Fibroblast of skin of left quadriceps (primary cell): ENCODE results near the gene RRN3.
"Not testable (repeated sequence)": the region's sequence is repeated elsewhere in the genome, so short reads cannot be mapped to it uniquely, and the experiment has no call there.

Experiments used
- DNase-seq, 2 experiments: peaks; one replicate each; pipeline ENCODE4 v3.0.0-alpha.2; 2013; ENCODE audit warnings: low read depth in 2 of 2

The RRN3 gene

DNA sequence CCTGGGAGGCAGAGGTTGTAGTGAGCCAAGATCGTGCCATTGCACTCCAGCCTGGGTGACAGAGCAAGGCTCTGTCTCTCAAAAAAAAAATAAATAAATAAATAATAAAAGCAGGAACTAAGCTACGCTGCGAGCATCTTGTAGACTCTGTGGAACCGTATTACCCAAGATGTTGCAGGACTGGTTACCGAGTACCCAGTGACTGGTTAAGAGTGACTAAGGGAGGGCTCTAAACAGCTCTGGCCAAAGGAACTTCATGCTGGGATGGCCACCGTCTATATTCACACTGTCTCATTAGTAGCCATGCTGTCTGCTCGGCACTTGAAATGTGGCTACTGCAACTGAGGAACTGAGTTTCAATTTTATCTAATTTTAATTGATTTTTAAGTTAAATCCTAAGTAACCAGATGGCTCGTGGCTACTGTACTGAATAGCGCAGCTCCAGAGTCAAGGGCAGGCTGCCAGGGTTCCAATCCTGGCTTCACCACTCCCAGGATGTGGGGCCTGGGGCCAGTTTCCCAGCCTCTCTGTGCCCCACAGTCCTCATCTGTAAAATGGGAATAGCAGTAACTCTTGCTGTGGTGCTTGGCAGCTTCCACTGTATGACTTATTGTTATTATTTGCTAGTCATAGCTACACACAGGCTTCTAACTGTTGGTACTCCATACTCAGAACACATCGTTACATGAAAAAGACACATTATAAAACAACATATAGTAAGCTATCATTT, 41.2 kb downstream of the RRN3 start:
- no peak for DNase-seq

DNA sequence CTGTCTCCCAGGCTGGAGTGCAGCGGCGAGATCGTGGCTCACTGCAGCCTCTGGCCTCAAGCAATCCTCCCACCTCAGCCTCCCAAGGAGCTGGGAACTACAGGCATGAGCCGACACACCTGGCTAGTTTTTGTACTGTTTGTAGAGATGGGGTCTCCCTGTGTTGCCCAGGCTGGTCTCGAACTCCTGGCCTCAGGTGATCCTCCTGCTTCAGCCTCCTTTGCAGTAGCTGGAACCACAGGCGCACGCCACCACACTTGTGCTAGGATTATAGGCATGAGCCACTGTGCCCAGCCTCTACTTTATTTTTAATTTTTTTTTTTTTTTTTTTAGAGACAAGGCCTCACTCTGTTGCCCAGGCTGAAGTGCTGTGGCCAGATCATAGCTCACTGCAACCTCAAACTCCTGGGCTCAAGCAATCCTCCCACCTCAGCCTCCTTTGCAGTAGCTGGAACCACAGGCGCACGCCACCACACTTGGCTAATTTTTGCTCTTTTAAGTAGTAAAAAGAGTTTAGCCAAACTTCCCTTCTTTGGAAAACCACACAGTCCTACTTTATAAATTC, 42.6 kb downstream of the RRN3 start:
- no peak for DNase-seq

DNA sequence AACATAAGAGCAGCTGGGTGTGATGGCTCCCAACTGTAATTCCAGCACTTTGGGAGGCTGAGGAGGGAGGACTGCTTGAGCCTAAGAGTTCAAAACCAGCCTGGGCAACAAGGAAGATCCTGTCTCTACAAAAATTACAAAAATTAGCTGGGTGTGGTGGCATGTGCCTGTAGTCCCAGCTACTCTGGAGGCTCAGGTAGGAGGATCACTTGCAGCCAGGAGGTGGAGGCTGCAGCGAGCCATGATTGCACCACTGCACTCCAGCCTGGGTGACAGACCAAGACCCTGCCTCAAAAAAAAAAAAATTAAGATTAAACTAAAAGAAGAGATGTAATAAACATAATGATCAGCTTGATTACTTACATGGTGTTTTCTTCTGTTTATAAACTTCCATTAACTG, 43.6 kb downstream of the RRN3 start:
- DNase-seq: not testable (repeated sequence)

DNA sequence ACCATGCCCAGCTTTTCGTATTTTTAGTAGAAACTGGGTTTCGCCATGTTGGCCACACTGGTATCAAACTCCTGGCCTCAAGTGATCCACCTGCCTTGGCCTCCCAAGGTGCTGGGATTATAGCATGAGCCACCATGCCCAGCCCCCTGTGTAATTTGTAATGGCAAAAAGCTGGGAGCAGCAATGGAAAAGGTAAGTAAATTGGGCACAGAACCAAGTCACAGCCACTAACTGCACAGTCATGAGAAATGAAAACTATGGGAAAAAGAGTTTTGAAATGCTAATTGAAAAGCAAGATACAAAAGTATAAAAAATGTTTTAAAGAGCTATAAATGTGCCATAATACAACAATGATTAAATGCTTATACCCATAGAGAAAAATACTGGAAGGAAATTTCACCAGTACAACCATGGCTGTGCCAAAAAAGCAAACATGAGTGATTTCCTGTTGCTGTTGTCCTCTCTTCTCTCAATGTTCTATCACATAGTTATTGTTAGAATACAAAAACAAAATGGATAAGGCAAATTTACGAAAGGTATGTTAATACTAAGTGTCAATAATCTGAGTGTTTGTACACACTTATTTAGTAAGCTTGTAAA, 44.4 kb downstream of the RRN3 start:
- no peak for DNase-seq

DNA sequence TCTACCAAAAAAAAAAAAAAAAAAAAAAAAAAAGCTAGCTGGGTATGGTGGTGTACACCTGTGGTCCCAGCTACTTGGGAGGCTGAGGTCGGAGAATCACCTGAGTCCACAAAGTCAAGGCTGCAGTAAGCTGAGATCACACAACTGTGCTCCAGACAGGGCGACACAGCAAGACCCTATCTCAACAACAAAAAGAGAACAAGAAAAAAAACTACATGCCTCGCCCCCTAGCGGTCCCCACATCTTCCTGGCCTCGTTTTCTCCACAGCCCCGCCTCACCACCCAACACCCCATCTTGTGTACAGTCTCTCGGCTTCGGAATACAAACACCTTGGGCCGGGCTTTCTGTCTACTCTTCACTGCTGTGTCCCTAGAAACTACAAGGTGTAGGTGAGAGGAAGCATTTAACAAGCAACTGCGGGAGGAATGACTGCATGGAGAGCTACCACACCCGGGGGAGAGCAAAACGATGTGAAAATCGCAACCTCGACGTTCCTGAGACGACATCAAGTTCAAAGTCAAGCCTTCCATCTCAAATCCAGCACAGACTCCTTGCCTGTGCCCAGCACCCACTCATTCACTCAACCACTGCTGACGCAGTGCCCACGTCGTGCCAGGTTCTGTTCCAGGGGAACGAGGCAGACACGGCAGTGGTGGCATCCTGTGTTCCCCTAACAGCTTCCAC, 47.2 kb downstream of the RRN3 start:
- DNase-seq: no peak

DNA sequence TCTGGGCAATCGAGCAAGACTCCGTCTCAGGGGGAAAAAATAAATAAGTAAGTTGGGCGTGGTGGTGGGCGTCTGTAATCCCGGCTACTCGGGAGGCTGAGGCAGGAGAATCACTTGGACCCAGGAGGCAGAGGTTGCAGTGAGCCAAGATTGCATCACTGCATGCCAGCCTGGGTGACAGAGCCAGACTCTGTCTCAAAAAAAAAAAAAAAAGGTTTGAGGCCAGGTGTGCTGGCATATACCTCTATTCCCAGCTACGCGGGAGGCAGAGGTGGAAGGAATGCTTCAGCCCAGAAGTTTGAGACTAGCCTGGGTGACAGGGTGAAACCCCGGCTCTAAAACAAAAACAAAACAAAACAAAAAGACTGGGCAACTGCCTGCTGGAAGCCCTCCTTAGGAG, 48.8 kb downstream of the RRN3 start:
- not testable (repeated sequence) for DNase-seq

DNA sequence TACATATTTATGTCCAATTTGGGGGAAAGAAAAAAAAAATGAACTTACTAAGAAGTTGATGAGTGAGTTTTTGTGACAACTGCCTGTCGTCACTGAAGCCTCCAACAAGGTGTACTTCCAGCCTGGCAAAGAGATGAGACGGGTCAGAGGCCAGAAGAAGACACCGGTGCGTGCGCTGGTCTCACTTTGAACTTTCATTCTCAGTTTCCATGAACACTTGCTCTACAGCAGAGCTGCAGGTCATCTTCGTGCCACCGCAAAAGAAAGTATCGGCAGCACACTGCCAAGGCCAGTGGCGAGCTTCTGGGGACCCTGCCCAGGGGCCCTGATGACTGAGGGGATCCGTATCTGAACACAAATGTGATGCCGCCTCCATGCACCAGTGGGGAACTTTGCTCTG, 49.8 kb downstream of the RRN3 start:
- no peak for DNase-seq

DNA sequence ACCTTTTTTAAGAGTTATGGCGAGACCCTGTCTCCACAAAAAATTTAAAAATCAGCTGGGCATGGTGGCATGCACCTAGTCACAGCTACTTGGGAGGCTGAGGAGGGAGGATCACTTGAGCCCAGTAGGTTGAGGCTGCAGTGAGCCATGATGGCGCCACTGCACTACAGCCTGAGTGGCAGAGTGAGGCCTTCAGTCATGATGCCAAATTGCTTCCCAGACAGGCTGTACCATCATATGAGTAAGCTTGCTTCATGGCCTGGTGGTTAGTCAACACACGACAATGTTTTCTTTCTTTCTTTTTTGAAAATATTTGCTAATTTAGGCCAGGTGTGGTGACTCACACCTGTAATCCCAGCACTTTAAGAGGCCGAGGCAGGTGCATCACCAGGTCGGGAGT, 50.7 kb downstream of the RRN3 start:
- no peak for DNase-seq

DNA sequence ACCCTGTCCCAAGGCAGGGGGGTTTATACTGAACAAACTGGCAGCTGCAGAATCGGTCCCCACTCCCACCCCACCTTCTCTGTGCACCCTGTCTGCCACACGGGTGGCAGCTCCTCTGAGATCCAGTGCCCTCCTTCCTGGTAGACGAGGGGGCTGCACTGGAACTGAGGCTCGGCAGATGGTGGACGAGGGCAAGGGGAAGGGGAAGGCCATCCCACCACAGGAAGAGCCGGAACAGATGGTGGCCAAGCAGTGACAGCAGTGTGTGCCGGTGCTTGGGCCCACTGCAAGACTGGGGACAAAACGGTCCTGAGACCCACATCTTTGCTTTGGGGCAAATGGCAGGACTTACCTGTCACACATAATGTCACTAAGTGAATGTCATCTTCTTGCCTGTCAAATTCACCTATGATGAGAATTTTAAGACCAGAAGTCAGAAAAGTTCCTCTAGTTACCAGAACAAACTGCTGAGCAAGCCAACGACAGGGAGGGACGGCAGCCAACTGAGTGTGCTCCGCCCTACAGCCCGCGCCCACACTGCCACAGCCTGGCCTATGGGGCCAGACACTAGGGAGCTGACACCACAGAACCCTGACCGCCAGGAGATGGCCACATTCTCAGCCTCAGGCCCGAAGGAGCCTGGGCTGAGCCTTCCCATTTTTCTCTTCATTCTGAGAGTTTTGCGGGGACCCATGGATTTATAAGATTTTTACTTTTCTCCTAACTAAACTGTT, 52.6 kb downstream of the RRN3 start:
- DNase-seq: no peak

DNA sequence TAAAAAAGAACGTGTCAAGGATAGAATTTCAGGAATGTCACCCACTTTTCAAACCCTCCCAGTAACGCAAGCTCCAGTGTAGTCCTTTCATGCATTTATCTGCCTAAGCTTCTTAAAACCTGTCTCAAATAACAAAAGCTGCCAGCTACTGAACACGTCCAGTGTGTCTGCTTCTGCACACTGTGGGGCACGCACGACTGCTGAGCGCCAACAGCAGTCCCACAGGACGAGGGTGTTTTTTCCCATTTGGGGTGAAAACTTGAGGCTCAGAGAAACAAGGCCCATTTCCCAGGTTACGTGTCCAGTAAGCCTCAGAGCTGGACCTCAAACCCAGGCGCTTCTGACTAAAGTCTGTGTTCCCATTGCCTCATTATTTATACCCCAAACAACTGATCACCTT, 55.4 kb downstream of the RRN3 start:
- DNase-seq: no peak

DNA sequence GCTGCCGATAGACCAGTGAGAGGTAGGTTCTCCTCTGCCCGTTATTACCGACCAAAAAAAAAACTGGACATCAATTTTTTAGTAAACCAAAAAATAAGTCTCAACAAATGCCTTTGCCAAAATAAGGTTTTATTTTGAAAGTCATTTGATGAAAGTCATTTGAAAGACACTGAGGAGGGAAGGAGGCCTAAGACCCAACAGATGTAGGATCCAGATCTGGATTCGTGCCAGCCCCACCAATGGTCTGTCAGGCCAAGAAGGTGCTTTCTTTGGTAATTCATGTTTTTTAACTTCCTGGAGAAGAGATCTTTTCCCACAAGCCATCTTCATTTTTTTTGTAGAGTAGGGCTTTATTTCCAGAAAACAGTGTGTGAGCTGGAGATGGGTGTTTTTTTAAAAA, 56.3 kb downstream of the RRN3 start:
- no peak for DNase-seq

DNA sequence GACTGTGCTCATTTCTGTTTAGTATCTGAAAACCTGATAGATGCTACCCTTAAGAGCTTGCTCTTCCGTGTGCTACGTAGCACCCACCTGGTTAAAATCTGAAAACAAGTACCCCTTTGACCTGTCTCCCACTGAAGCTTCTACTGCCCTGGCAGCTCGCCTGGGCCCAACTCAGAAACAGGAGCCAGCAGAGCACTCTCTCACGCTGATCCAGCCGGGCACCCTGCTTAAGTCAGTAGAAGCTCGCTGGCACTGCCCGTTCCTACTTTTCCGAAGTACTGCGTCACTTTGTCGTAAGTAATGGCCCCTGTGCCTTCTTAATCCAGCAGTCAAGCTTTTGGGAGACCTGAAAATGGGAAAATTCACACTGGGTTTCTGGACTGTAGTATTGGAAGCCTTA, 57.1 kb downstream of the RRN3 start:
- DNase-seq: no peak

DNA sequence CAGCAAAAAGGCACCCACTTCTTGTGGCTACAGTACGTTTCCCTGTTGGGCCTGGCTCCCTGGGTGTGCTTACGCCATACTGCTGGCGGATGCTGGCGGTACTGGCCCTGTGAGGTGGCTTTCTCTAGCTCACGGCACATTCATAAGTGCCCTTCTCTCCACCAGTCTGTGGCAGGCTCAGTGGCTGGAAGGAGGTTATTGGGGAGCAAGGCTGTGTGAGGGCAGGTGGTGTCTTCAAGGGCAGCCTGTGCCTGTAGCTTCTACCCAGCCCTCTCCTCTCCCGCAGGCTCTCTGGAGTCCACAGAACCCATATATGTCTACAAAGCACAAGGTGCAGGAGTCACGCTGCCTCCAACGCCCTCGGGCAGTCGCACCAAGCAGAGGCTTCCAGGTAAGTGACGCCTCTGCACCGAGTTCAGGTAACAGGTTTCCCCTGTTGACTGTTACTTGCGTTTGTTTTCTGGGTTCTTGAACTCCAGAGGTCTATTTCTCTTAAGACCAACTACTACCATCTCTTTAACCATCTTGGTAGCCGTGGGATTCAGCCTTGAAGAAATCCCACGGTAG, 58.8 kb downstream of the RRN3 start:
- no peak for DNase-seq

DNA sequence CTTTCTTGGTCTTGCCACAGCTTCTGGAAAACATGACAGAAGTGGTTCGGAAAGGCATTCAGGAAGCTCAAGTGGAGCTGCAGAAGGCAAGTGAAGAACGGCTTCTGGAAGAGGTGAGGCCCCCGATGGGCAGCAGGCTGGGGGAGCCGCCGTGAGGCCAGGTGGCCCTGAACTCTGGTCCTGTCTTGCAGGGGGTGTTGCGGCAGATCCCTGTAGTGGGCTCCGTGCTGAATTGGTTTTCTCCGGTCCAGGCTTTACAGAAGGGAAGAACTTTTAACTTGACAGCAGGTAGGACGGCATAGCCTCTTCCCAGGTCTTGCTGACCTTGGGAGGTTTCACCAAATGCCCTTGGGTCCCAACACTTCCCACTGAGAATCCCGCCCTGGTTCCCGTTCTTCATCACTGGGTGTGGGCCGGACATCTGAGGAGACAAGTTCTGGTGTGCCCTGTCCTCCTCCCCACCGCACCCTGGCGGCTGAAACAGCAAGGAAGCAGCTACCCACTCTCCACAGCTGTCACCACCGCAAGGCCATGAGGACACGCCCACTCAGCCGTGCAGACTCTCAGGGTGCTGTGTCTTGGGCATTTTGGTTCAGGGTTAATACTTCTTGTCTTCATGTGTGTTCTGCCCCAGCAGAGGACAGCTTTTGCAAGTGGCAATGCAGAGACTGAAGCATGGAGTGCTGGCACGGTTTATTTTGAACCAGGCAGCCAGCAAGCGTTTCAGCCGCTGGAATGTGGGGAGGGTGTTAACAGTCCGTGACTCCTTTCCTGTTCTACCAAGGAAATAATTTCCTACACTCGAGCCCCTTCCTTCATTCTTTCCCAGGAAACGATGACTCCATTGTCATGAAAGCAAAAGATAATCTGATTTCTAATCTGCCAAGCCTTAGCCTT, 59.6 kb downstream of the RRN3 start:
- no peak for DNase-seq

DNA sequence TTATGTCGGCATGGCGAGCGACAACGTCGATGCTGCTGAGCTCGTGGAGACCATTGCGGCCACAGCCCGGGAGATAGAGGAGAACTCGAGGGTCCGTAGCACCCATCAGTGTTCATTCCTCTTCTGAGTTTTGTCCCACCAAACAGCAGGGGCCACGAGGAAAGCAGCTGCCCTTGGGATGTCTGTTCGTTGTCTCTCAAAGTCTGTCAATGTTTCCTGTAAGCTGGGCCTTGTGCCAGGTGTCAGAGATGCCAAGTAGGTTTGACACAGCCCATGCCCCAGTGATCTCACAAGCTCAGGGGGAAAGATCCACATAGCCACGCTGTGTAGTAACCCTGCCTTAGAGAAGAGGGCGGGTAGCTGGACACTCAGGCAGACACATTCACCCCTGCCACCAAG, 60.8 kb downstream of the RRN3 start:
- no peak for DNase-seq

DNA sequence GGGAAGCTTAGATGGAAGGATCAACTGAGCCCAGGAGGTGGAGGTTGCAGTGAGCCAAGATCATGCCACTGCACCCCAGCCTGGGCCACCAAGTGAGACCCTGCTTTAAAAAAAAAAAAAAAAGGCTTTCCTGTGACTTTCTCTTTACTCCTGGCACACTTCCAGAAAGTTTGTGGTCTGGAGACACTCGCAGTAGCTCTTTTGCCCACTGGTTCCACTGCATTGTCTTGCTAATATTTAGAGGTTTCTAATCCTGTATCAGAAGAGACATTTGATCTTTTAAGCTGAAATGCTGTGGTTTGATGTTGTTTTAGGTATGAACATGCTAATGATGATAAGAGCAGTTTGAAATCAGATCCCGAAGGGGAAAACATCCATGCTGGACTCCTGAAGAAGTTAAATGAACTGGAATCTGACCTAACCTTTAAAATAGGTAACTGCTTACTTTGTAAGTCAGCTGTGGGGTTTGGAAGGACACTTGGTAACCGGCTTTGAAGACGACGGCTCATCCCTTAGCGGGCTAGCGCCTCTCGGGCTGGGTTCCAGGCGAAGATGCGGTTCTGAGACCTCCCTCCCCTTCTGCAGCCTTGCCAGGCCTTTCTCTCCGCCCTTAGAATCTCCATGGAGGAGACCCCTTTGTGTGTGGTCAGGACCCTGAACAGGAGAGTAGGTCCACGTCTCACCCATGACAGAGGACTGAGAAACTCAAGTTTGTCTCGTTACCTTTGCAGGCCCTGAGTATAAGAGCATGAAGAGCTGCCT, 61.3 kb downstream of the RRN3 start:
- DNase-seq: no peak

DNA sequence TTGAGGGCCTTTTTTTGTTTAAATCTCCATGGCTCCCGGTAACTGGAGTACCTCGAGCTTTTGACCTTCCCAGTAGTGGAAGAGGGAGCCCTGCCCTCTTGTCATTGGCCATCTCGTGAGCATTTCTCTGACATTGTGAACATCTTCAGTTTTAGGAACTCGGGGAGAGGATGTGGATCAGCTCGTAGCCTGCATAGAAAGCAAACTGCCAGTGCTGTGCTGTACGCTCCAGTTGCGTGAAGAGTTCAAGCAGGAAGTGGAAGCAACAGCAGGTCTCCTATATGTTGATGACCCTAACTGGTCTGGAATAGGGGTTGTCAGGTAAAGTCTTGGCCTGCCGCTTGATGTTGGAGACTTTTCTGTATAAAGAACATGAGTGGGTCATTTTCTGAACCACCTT, 62.5 kb downstream of the RRN3 start:
- DNase-seq: no peak

DNA sequence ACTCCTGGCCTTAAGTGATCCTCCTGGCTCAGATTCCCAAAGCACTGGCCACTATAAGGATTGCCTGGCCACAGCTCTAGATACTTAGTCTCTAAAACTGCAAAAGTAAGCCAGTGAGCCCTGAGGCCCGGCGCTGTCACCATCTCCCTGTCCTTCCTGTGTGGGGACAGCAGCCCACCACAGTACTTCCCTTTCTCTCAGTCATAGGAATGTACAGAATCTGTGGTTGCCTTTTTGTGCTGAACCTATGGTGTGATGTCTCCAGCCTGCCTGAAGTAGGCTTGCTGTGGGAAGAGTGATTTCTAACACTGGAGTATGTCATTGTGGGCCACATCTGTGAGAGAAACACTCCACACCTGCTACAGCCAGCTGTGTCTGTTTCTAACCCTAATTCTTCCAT, 62.9 kb downstream of the RRN3 start:
- DNase-seq: no peak

DNA sequence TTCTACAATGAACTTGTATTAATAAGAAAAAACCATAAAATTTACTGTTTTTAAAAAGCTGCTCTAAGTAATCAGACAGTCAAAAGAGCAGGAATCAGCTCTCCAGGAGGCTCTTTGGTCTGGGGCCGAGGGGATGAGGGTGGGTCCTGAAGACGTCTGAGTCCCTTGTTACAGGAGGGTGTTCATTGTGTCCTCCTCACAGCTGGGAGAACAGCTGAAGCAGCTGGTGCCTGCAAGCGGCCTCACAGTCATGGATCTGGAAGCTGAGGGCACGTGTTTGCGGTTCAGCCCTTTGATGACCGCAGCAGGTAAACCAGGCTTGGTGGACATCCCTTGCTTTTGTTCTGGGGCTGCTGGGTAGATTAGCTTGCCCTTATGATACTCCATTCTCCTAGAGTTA, 64.3 kb downstream of the RRN3 start:
- DNase-seq: not testable (repeated sequence)
